Activated CD8-positive, alpha-beta memory T cell treated with anti-CD3 and anti-CD28 coated beads for 36 hours (primary cell): ENCODE results near the gene TCEA2. TPM values are rescaled to one million over a fixed set of nuclear protein-coding genes. Genes with fewer than 3 reads are reported as not detected.

Experiments
- CTCF ChIA-PET: fragments of 350-600 bp; sonication (Branson Sonifier 250); formaldehyde crosslinking; loops from one replicate; lab custom pipeline; 2021; ENCODE audit warnings: antibody characterized with exemption; lab: Charles Lee
- POLR2A ChIA-PET: fragments of 350-600 bp; sonication (Branson Sonifier 250); formaldehyde crosslinking; loops from one replicate; lab custom pipeline; 2021; ENCODE audit warnings: antibody characterized with exemption; lab: Charles Lee
- total RNA-seq, 2 experiments: library from RNA; stranded (reverse); gene quantifications; one replicate each; pipeline ENCODE4 v1.2.3, GENCODE V29; 2021

The TCEA2 gene
- total RNA-seq, 2 experiments from 2014 or later: 25.9 to 27.5 TPM

- POLR2A ChIA-PET: no interaction called here
These were observed 19.2 kb upstream of the TCEA2 start for GRCh38 chr20:64043768-64044167.

GRCh38 chr20:64044484-64045247 is 18.3 kb upstream of the TCEA2 start:
- ChIA-PET POLR2A (no interaction called here), CTCF (no interaction called here)

More at GRCh38 chr20:64043768-64044167, 19.2 kb upstream of the TCEA2 start:
- CTCF ChIA-PET: interaction anchor here (1.2 kb wide), 2 partner anchors 14 to 18 kb away, joined by 3 to 5 read pairs; no protein-coding TSS in a partner anchor

GRCh38 chr20:64045346-64046011 is 17.5 kb upstream of the TCEA2 start:
- ChIA-PET POLR2A (no interaction called here), CTCF (no interaction called here)

- CTCF ChIA-PET: interaction anchor here (0.7 to 0.8 kb wide), 2 partner anchors 9 to 339 kb away, joined by 3 to 4 read pairs; partner anchors contain the start of genes ARFRP1 and ZGPAT
- POLR2A ChIA-PET: no interaction called here
These were observed 16.0 kb upstream of the TCEA2 start for GRCh38 chr20:64047046-64047389.

- POLR2A ChIA-PET: no interaction called here
- CTCF ChIA-PET: no interaction called here
These were observed 15.0 kb upstream of the TCEA2 start for GRCh38 chr20:64047968-64048401.

- CTCF ChIA-PET: interaction anchor here (1.2 kb wide), 1 partner anchor 11 kb away, joined by 3 read pairs; no protein-coding TSS in a partner anchor
- POLR2A ChIA-PET: no interaction called here
These were observed 14.5 kb upstream of the TCEA2 start for GRCh38 chr20:64048402-64049044.

- POLR2A ChIA-PET: no interaction called here
- CTCF ChIA-PET: interaction anchor here (1.0 to 1.2 kb wide), 2 partner anchors 11 to 511 kb away, joined by 3 read pairs; no protein-coding TSS in a partner anchor
These were observed 13.7 kb upstream of the TCEA2 start, which contains the start of gene SOX18 for GRCh38 chr20:64049060-64049877. SOX18 (minus strand) TSS chr20:64049639; CDS start chr20:64049516, 123 bp downstream.

- ChIA-PET CTCF (interaction anchor here (0.6 to 4.1 kb wide), 5 partner anchors 10 to 512 kb away, joined by 3 to 17 read pairs (median 3); no protein-coding TSS in a partner anchor), POLR2A (no interaction called here)
These were observed 13.1 kb upstream of the TCEA2 start for GRCh38 chr20:64049878-64050260.

GRCh38 chr20:64050261-64051032 is 12.6 kb upstream of the TCEA2 start:
- POLR2A ChIA-PET: no interaction called here
- CTCF ChIA-PET: interaction anchor here (0.6 to 4.1 kb wide), 5 partner anchors 9 to 512 kb away, joined by 3 to 17 read pairs (median 3); no protein-coding TSS in a partner anchor

GRCh38 chr20:64051033-64051452 is 12.0 kb upstream of the TCEA2 start:
- CTCF ChIA-PET: interaction anchor here (1.5 to 4.1 kb wide), 3 partner anchors 9 to 12 kb away, joined by 5 to 17 read pairs (median 7); no protein-coding TSS in a partner anchor
- POLR2A ChIA-PET: no interaction called here

GRCh38 chr20:64051561-64052325 is 11.3 kb upstream of the TCEA2 start:
- ChIA-PET CTCF (interaction anchor here (1.5 to 4.1 kb wide), 3 partner anchors 8 to 13 kb away, joined by 5 to 17 read pairs (median 7); no protein-coding TSS in a partner anchor), POLR2A (no interaction called here)

- ChIA-PET POLR2A (no interaction called here), CTCF (interaction anchor here (0.6 to 4.1 kb wide), 3 partner anchors 9 to 70 kb away, joined by 3 to 17 read pairs (median 7); no protein-coding TSS in a partner anchor)
These were observed 10.7 kb upstream of the TCEA2 start for GRCh38 chr20:64052326-64052722.

- POLR2A ChIA-PET: no interaction called here
- CTCF ChIA-PET: interaction anchor here (0.6 to 4.1 kb wide), 4 partner anchors 9 to 69 kb away, joined by 3 to 17 read pairs (median 6); no protein-coding TSS in a partner anchor
These were observed 9.8 kb upstream of the TCEA2 start for GRCh38 chr20:64052987-64053840.

GRCh38 chr20:64053841-64054661 is 8.9 kb upstream of the TCEA2 start:
- POLR2A ChIA-PET: no interaction called here

GRCh38 chr20:64055396-64055892 is 7.6 kb upstream of the TCEA2 start:
- CTCF ChIA-PET: interaction anchor here (1.1 kb wide), 1 partner anchor 17 kb away, joined by 3 read pairs; no protein-coding TSS in a partner anchor

More at GRCh38 chr20:64053841-64054661, 8.9 kb upstream of the TCEA2 start:
- CTCF ChIA-PET: interaction anchor here (0.6 to 4.1 kb wide), 5 partner anchors 13 to 35 kb away, joined by 3 to 17 read pairs (median 3); no protein-coding TSS in a partner anchor

More at GRCh38 chr20:64055396-64055892, 7.6 kb upstream of the TCEA2 start:
- POLR2A ChIA-PET: no interaction called here
